Activated T-cell treated with anti-CD3 and anti-CD28 coated beads, Interleukin-2, amount 50 U/mL, for 1 hour (primary cell): Measurements from ENCODE around the gene CDC20B.
"Not testable (repeated sequence)": the region's sequence is repeated elsewhere in the genome, so short reads cannot be mapped to it uniquely, and the experiment has no call there.

ENCODE experiments used
- DNase-seq: peaks from one replicate; pipeline ENCODE4 v3.0.0-alpha.2; 2020

The CDC20B gene

DNA sequence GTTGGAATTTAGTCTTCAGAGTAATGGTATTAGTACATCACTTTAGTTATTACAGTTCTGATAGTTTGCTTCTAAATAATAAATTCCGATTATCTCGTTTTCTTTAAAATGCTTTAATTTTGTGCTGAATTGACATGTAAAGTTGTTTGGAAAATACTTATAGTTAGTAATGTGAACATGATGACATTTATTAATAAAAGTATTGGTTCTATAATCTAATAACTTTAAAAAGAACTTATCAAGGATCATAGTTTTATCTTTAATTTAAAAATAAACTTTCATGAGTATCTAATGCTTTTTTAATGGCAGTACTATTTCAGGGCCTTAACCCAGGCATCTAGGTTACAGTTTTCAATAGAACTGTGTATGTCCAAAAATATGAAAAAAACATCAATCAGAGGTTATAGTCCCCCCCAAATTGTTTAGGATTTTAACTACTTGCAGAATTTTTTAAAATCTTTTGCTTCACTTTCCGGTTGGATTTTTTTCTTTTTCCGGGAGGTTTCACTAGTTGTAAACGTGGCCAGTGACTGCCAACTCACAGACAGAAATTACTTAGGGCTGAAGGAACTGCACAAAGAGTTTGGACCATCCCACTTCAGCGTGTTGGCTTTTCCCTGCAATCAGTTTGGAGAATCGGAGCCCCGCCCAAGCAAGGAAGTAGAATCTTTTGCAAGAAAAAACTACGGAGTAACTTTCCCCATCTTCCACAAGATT lies 12.3 kb downstream of the CDC20B start:
- DNase-seq: no peak

DNA sequence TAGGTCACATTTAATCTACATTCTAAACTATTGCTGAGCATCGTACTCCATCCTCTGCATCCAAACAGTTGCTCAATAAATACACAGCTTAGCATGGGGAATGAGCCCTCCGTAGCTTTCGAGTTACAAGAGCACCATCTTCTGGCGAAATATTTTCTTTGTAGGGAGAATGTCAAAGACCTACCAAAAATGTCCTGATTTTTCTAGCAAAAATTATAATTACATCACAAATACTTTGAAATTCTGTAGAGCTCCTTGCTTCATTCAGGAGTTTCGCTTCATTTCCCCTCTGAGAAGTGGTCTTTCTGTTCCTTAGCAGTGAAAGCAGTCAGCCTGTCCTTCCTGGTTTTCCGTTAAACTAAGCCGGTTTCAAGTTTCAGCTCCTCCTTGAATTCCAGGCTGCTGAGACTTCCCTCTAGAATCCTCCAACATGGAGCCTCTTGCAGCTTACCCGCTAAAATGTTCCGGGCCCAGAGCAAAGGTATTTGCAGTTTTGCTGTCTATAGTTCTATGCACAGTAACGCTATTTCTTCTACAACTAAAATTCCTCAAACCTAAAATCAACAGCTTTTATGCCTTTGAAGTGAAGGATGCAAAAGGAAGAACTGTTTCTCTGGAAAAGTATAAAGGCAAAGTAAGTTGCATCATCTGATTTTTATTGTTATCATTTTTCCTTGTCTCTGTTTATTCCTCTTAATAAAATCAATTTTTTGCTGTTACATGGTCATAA lies 13.0 kb downstream of the CDC20B start, which contains the start of gene GPX8:
Gene GPX8, plus strand, starts transcription at position 409 of the 730 bp plus-strand sequence. Its CDS starts 22 bp downstream, at position 431.
- no peak for DNase-seq

DNA sequence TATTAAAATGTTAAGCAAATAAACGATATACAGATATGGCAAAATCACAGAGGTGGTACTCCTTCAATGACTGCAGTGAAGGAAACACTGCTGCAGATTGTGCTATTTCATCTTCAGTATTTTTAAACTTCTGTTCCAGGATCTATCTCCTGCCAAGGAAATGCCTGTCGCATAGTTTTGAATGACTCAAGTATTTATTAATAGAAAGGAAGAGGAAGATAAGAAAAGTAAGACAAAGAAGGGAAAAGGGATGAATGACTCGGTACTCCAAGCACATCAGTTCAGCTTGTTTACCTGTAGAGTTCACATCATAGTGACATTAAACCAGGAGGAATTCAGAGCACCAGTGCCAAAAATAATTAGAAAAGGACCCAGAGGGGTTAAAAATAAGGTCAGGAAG lies 18.1 kb downstream of the CDC20B start:
- DNase-seq: no peak

DNA sequence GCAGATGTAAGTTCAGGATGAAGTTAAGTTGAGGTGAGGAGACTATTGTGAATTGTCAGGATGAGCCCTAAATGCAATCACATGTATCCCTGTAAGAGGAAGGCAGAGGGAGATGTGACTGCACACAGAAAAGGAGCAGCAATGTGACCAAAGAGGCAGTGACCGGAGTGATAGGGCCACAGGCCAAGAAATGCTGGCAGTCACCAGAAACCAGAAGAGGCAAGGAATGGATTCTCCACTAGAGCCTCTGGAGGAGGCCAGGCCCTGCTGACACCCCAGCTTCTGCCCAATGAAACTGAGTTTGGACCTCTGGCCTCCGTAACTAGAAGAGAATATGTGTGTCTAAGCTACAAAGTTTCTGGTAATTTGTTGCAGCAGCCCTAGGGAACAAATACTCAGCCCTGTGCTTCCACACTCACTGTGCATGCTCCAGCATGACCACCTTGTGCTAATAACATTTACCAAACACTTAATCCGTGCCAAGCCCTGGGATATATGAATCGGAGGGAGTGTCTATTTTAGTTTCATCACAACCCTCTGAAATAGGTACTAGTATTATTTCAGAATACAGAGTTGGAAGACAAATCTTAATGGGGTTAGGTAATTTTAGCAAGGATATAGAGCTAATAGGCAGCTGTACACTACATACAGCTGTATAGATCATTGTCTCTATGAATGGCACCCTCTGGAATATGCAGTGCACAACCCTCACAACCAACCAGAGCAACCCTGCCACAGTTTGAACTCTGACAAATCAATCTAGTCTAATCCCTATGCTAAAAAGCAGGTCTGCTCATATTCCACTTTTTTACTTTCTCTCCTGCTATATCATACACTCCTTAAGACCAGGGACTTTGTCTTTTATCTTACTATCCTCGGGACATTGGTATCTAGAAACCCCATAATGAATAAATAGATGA lies 20.8 kb downstream of the CDC20B start:
- DNase-seq: no peak

DNA sequence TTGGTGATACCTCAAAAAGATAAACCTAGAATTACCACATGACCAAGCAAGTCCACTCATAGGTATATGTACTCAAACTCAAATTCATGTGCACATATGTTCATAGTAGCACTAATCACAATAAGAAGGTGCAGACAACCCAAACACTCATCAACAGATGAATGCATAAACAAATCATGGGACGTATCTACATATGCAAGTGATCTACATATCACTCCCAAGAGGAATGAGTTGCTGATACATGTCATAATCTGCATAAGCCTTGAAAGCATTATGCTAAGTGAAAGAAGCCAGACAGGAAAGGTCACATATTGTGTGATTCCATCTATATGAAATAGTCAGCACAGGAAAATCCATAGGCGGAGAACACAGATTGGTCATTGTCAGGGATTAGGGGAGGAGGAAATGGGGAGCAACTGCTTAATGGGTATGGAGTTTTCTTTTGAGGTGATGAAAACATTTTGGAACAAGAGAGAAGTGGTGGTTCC lies 23.6 kb downstream of the CDC20B start:
- no peak for DNase-seq

DNA sequence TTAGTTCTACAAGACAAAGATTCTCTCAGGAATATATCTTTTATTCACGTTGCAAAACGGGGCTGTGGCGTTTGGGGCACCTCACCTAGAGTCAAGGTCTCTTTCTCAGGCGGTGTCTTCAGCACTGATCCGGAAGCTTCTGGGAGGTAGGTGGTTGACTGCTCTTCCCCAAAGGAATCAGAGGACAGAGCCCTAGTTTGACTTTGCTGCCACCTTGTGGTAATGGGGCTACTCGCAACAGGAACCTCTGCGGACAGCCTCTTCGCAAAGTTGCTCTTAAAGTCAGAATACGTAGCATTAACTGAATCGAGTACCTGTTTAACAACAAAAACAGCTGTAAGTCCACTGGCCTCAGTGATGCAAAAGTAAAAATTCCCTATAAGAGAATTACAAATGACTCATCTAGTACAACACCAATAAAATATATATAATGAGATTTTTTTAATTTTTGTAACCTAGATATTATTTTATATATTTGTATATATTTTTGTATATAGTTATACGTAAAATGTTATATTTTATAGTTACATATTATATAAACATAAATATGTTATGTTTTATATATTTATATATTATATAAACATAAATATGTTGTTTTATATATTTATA lies 26.3 kb downstream of the CDC20B start:
- peak; percentile 79 for DNase-seq

DNA sequence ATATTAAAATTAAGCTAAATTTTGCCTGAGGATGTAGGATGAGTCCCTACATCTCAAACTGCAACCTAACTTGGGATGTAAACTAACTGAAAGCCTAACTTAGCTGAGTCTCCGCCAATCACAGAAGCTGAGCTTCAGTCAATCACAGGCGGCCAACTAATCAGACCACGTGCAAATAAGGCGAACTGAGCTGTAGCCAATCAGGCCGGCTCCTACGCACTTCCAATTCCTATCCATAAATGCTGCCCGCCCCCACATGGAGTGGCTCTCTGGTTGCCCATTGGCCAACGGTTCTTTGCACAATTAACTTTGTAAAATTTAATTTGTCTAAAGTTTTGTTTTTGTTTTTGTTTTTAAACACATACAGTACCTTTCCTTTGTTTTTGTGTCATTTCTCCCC lies 26.9 kb downstream of the CDC20B start:
- DNase-seq: no peak

DNA sequence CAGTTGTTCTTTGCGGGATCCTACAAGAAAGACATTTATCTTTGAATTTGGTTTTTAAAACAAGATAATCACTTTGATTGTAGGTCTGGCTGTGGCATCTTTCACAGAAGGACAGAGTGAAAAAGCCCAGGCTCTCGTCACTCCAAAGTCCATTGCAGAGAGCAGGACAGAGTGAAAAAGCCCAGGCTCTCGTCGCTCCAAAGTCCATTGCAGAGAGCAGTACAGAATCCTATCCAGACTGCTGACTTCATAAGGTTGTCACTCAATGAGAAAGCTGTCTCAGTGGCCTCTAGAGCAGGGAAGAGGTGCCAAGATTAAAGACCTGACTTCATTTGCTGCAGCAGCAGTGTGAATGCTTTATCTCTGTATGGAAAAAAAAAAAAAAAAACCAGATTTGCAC lies 29.4 kb downstream of the CDC20B start:
- DNase-seq: no peak

DNA sequence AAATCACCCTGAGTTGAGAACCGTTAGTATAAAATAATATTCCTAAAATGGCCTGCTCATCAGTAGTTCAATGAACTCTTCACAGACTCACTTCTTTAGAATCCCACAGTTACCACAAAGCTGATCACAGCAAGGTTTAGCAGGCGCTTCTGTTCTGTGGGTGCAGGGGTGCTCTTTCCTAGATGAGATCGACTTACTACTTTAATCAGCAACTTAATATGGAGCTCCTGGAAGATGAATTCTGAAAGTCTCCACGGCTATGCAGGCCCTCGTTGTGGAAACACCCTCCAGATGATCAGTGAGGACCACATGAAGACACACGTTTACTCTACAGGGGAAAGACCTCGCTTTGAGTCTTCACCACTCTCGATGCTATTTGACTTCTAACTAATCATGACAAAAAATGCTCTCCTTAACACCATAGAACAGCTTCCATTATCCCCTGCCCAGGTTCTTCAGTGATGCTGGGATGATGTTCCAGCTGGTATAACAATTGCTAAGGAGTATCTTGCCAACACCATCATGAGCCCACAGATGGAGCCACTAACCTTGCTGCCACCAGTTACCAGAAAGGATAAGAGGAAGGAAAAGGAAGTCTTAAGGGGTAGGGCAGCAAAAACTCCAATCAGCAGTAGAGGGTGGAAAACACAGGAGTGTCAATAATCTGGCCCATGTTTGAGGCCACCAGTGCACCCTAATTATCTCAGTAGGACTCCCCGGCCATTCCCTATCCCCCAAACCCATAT lies 30.9 kb downstream of the CDC20B start:
- no peak for DNase-seq

DNA sequence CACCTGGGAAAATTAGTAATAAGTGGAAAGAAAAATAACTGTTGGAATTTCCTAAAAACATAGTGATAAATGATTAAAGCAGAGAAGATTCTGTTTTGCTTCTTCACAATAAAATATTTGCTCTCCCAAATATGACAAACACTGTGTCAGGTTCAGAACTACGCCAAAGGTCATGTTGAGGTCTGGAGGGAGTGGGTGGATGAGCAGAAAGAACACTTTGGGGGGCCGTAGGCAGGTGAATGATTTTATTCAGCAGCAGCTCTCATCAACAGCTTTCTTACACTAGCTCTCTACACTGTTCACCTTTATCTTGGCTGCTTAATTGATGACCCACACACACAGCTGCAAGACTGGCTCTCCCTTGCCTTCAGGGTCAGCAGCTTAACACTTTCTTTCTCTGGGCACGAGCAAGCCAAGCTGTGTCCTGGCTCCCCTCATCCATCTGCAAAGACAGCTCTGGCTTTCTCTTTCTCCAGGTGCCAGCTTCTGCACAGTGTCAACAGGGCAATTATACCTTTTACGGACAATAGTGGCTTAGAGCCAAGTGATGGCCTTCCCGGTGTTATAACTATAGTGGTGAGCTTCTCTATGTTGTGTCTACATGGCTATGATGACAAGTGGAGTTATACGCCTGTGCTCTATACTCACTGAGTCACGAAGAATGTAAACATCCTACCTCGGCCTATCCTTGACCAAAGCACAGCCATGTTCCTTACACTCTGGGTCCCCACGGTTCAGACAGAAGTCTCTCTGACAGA lies 31.9 kb downstream of the CDC20B start:
- DNase-seq: no peak

DNA sequence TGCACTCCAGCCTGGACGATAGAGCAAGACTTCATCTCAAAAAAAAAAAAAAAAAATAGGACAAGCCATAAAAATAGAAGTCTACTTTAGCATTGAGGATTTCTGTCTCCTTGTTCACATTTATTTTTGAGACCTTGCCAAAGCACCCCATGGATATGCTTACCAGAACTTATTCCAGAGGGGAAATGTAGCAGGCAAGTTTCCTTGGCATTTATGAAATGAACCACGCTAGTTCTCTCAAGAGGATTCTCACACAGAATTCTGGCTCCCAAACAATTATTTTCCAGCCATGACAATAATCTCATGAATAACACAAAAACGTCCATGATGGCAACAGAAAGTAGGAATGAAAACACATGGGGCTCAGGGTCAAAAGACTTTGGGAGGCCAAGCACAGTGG lies 36.5 kb downstream of the CDC20B start:
- DNase-seq: no peak

DNA sequence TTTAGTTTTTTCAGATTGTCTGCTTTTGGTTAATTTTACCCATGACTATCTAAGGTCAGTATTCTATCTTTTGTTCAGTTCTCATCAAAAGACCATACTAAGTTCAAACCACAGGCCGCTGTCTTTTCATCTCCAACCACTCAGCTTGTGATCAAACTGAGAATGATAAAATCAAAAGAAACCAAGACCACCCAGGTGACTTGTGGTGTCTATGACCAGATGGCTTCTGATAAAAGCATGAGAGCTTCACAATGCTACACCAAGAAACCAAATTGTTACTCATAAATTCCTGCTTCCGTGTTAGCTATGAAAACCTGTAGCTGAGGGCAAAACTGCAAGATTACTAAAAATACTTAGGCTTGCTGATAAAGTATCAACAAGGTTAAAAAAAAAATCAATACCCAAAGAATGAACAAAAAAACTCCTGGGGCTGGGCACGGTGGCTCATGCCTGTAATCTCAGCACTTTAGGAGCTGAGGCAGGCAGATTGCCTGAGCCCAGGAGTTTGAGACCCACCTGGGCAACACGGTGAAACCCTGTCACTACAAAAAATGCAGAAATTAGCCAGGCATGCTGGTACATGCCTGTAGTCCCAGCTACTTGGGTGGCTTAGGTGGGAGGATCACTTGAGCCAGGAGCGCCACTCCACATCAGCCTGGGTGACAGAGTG lies 38.8 kb downstream of the CDC20B start:
- DNase-seq: no peak

DNA sequence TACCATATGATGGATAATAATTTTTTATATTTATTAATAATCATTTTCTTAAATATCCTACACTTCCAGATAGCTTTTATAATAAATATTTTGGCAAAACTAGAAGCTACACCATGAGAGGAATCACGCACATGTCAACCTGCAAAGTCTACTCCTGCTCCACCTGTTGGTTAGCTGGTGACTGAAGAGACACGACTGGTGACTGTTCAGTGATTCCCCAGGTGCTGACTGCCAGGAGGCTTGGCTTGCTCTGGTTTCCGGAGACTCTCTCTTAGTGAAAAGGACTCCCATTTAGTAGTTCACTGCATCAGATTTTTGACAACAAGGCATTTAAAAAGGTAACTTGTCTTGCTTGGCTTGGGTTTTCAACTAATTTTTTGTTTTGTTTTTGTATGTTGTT lies 49.6 kb downstream of the CDC20B start:
- no peak for DNase-seq

DNA sequence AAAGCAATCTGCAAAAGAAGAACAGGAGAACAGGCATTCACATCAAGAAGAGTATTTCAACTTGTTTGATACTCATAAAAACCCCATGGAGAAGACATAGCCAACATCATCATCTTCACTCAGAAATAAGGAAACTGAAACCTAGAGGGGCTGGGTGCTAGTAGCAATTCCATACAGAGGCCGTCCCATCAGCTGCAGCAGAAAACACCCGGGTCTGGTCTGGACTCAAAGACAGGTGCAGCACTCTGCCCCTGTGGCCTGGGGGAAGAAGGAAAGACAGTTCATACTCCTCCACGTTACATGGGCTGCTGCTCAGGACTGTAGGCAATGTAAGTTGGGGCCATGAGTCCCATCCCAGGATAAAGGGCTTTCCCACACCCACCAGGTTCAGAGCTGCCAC lies 58.9 kb downstream of the CDC20B start:
- DNase-seq: no peak

DNA sequence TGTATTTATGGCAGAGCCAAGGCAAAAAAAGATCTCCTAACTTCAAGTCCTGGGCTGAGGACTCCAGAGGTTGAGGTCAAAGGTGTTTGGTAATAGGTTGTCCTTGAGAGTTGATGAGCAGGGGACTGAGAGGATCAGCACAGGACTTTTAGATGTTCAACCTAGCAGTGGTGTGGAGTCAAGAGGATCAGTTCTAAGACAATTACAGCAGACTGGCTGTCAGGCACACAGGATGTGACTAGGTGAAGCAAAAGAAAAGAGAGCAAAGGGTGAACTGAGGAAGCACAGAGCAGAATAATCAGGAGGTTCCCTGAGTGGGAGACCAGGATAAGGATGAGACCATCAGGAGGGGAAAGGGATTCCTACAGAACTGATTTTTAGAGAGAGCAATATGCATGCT lies 59.6 kb downstream of the CDC20B start:
- DNase-seq: no peak

DNA sequence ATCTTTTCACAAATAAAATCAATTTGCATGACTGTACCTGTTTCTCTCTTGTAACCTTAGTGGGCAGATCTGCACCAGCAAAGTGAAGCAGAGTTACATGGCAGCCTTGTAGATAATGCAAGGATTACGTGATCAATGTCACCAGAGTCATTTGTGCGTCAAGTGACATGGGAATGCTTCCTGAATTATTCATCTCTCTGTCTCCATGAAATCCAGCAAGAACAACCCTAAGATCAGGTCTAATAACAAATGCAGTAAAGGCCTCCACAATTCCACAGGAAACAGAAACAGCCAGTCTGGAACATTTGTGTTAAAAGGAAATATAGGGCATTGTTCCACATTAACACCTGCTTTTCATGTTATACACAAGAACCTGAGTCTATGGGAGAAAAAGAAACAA lies 62.8 kb downstream of the CDC20B start:
- no peak for DNase-seq

DNA sequence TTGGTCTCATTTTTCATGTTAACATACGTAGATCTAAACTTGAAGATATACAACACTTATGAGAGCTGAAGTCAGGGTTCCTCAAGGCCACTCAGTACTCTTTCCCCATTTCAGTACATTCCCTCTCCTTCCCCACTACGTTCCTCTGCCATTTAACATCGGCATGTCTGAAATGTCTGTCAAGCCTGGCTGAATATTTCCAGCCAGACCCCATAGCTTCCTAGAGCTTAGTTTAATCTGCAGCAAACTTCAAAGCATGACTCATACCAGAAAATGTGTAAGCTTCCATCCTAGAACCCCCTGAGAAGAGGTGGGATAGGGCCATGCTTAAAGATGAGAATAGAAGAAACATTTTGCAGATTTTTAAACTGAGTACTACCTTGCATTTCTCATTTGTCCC lies 64.3 kb downstream of the CDC20B start:
- DNase-seq: no peak

DNA sequence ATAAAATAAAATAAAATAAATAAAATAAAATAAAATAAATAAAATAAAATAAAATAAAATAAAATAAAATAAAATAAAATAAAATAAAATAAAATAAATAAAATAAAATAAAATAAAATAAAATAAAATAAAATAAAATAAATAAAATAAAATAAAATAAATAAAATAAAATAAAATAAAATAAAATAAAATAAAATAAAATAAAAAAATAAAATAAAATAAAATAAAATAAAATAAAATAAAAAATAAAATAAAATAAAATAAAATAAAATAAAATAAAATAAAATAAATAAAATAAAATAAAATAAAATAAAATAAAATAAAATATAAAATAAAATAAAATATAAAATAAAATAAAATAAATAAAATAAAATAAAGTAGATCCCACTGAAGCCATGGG lies 67.0 kb downstream of the CDC20B start:
- DNase-seq: not testable (repeated sequence)

DNA sequence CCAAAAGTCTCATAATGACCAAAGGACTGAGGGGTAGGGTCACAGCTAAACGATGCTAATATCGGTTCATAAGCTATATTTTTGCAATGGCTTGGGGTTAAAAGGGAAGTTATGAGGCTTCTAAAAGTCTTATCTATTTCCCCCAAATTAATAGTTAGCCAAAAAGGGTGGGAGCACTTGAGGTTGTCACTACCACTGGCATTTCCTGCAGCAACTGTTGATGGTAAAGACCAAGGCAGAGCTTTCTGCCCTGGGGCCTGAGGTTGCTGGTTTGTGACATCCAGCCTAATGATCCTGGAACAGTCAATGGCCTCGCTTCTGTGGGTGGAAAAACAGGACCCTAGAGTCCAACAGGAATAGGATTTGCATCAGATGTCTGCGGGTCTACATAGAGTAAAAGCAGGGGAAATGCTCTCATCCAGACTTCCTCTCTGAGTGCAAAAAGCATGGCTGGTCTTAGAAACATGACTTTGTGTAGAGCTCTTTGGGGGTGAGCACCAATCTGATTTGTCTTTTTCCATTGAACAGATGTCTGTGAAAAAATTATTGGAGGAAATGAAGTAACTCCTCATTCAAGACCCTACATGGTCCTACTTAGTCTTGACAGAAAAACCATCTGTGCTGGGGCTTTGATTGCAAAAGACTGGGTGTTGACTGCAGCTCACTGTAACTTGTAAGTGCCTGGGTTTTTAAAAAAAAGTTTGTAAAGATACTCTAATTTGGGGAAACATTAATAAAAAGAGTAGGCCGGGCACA lies 67.9 kb downstream of the CDC20B start:
- DNase-seq: no peak
